CD14-positive monocyte (primary cell): ENCODE data around the gene MECR. TPM values are rescaled to one million over a fixed set of nuclear protein-coding genes. Genes with fewer than 3 reads are reported as not detected.
A peak's percentile ranks its signal among the peaks of the same experiment; 100 is the strongest.

ENCODE experiments used
- DNase-seq, 3 donors: peaks; one replicate each; pipeline ENCODE4 v3.0.0-alpha.2; 2011 to 2022
- H2AFZ ChIP-seq: 2 replicates; pipeline ENCODE4 v1.6.0; 2012; ENCODE audit warnings: mild to moderate bottlenecking, low read depth, low read length, inconsistent platforms; ENCODE audit not compliant: insufficient read depth, poor library complexity, severe bottlenecking
- H3K27ac ChIP-seq, 2 donors: 1 replicate in 1 of 2; 2 replicates in 1 of 2; pipeline ENCODE4 v1.5.1; 2012 to 2013; ENCODE audit warnings: low read length in 2 of 2, control low read depth in 1 of 2, inconsistent platforms in 1 of 2, low read depth in 1 of 2, mild to moderate bottlenecking in 1 of 2
- H3K27me3 ChIP-seq, 2 donors: one replicate each; pipeline versions ENCODE4 v1.6.0 to v1.6.1; 2011 to 2013; ENCODE audit warnings: low read length in 2 of 2; ENCODE audit not compliant: control insufficient read depth in 2 of 2, insufficient read depth in 2 of 2
- H3K36me3 ChIP-seq, 2 donors: replicated peaks in 1 of 2; 1 replicate in 1 of 2; 2 replicates in 1 of 2; pipeline versions ENCODE4 v1.5.1 to v1.6.1; 2012 to 2013; ENCODE audit warnings: low read length in 2 of 2, control low read depth in 1 of 2, inconsistent platforms in 1 of 2, mild to moderate bottlenecking in 1 of 2; ENCODE audit not compliant: insufficient read depth in 2 of 2, control insufficient read depth in 1 of 2
- H3K4me1 ChIP-seq, 2 donors: 1 replicate in 1 of 2; 2 replicates in 1 of 2; pipeline versions ENCODE4 v1.5.1 to v1.6.1; 2012 to 2013; ENCODE audit warnings: low read length in 2 of 2, control low read depth in 1 of 2, inconsistent platforms in 1 of 2, mild to moderate bottlenecking in 1 of 2, moderate library complexity in 1 of 2; ENCODE audit not compliant: insufficient read depth in 2 of 2, control insufficient read depth in 1 of 2
- H3K4me2 ChIP-seq: replicated peaks from 2 replicates; pipeline ENCODE3; 2012; ENCODE audit warnings: low read length, moderate library complexity, mild to moderate bottlenecking; ENCODE audit not compliant: poor library complexity, severe bottlenecking; ENCODE audit errors: extremely low read depth
- H3K4me3 ChIP-seq, 3 experiments: fragments of 200-600 bp in 1 of 3; sonication (generic) in 1 of 3; replicated peaks in 1 of 3; 1 replicate in 2 of 3; 2 replicates in 1 of 3; pipeline ENCODE4 v1.5.1; 2011 to 2013; ENCODE audit warnings: low read length in 3 of 3, mild to moderate bottlenecking in 3 of 3, control low read depth in 2 of 3, low read depth in 2 of 3, inconsistent platforms in 1 of 3, moderate library complexity in 1 of 3
- H3K79me2 ChIP-seq: 2 replicates; pipeline ENCODE4 v1.6.0; 2012; ENCODE audit warnings: mild to moderate bottlenecking, control low read depth, inconsistent platforms, low read length, moderate library complexity; ENCODE audit not compliant: insufficient read depth
- H3K9ac ChIP-seq: 2 replicates; pipeline ENCODE4 v1.6.0; 2017; ENCODE audit warnings: low read length, mild to moderate bottlenecking; ENCODE audit not compliant: insufficient read depth, poor library complexity, severe bottlenecking
- H3K9me3 ChIP-seq, 2 donors: replicated peaks in 1 of 2; 1 replicate in 1 of 2; 2 replicates in 1 of 2; pipeline versions ENCODE4 v1.5.1 to v1.6.1; 2012 to 2013; ENCODE audit warnings: low read length in 2 of 2, control low read depth in 1 of 2; ENCODE audit not compliant: control insufficient read depth in 1 of 2, insufficient read depth in 1 of 2
- H4K20me1 ChIP-seq: 2 replicates; pipeline ENCODE4 v1.6.0; 2012; ENCODE audit warnings: mild to moderate bottlenecking, low read length, control low read depth, moderate library complexity; ENCODE audit not compliant: insufficient read depth
- H3K27ac Mint-ChIP-seq, 7 donors: one replicate each; pipeline ENCODE4 v1.8.0; 2020; ENCODE audit warnings: mild to moderate bottlenecking in 7 of 7, mixed read lengths in 7 of 7, moderate library complexity in 6 of 7, inconsistent platforms in 2 of 7
- H3K27me3 Mint-ChIP-seq, 3 donors: one replicate each; pipeline ENCODE4 v1.8.0; 2021 to 2022; ENCODE audit warnings: low read depth in 3 of 3, mild to moderate bottlenecking in 3 of 3, mixed read lengths in 3 of 3, moderate library complexity in 3 of 3, inconsistent platforms in 1 of 3
- H3K36me3 Mint-ChIP-seq, 2 donors: one replicate each; pipeline ENCODE4 v1.8.0; 2020; ENCODE audit warnings: mixed read lengths in 2 of 2, inconsistent platforms in 1 of 2, mild to moderate bottlenecking in 1 of 2
- H3K4me1 Mint-ChIP-seq: one replicate; pipeline ENCODE4 v1.8.0; 2020; ENCODE audit warnings: mild to moderate bottlenecking, mixed read lengths
- H3K4me3 Mint-ChIP-seq, 2 donors: one replicate each; pipeline ENCODE4 v1.8.0; 2020; ENCODE audit warnings: mild to moderate bottlenecking in 2 of 2, mixed read lengths in 2 of 2, moderate library complexity in 1 of 2
- H3K9me3 Mint-ChIP-seq, 7 donors: one replicate each; pipeline ENCODE4 v1.8.0; 2020 to 2022; ENCODE audit warnings: mixed read lengths in 7 of 7, mild to moderate bottlenecking in 6 of 7, moderate library complexity in 6 of 7, inconsistent platforms in 2 of 7
- WGBS: methylation state at CpG from one replicate; pipeline ENCODE4 v1.1.5; 2013; ENCODE audit warnings: missing lambda C conversion rate; ENCODE audit not compliant: insufficient coverage; 5-methylcytosine and 5-hydroxymethylcytosine counted together
- intact Hi-C, 2 donors: fragments of 100-400 bp; cut with micrococcal nuclease; formaldehyde crosslinking; loops; one replicate each; pipeline versions ENCODE4 v1.15.0 to v1.15.1; 2023
- polyA plus RNA-seq, 3 donors: library from polyadenylated mRNA; depleted of rRNA in 1 of 3; unstranded in 2 of 3; stranded (reverse) in 1 of 3; fragments of 300-500 nt in 2 of 3; fragments of >200 nt in 1 of 3; fragmentation: Illumina TruSeq in 2 of 3; gene quantifications; 1 replicate in 2 of 3; 2 replicates in 1 of 3; pipeline ENCODE4 v1.2.3, GENCODE V29; 2012 to 2021
- TF ChIP-seq, protein P1 (sequence below): fragments of 200-600 bp; IDR thresholded peaks from one replicate; pipeline ENCODE4 v1.8.0; 2022; ENCODE audit warnings: antibody characterized with exemption, mild to moderate bottlenecking

The MECR gene
- polyA plus RNA-seq, 3 donors = 6.3 to 8.5 (median 7.5) TPM

DNA sequence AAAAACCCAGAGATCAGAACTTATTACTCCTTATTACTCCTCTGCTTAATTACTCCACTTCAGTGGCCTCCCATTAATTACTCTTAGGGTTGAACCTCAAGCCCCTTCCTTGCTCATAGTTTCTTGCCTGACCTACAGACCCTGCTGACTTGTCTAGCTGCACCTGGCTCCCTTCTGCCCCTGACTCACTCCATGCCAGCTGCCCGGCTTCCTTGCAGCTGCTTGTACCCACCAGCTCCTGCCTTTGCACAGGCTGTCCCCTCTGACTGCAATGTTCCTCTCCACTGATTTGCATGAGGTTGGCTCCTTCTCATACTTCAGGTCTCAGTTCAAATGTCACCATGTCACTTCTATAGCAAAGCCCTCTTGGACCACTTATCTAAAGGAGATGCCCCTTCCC lies 3.7 kb upstream of the MECR start:
- Histone ChIP-seq H3K4me3 (no peak overlapping the region), H3K9me3 (peaks cover 0 to 15% of the 10 kb centered on the region in 2 donors), H3K4me1 (peaks cover 36 to 42% of the 10 kb centered on the region in 2 donors), H4K20me1 (peaks cover 4% of the 10 kb centered on the region), H3K27me3 (peaks cover 22 to 46% of the 10 kb centered on the region in 2 donors), H3K9ac (no peak overlapping the region), H3K4me2 (no peak overlapping the region), H3K36me3 (no peaks in the 10 kb centered on the region), H3K79me2 (peaks cover 7% of the 10 kb centered on the region), H2AFZ (no peak overlapping the region), H3K27ac (no peak overlapping the region)
- peaks cover 42% of the 10 kb centered on the region for H3K4me1 Mint-ChIP-seq
- TF ChIP-seq, protein P1, sequence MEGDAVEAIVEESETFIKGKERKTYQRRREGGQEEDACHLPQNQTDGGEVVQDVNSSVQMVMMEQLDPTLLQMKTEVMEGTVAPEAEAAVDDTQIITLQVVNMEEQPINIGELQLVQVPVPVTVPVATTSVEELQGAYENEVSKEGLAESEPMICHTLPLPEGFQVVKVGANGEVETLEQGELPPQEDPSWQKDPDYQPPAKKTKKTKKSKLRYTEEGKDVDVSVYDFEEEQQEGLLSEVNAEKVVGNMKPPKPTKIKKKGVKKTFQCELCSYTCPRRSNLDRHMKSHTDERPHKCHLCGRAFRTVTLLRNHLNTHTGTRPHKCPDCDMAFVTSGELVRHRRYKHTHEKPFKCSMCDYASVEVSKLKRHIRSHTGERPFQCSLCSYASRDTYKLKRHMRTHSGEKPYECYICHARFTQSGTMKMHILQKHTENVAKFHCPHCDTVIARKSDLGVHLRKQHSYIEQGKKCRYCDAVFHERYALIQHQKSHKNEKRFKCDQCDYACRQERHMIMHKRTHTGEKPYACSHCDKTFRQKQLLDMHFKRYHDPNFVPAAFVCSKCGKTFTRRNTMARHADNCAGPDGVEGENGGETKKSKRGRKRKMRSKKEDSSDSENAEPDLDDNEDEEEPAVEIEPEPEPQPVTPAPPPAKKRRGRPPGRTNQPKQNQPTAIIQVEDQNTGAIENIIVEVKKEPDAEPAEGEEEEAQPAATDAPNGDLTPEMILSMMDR = no peak
- DNase-seq = no peak
- peaks cover 6 to 14% of the 10 kb centered on the region in 2 donors for H3K36me3 Mint-ChIP-seq
- H3K27ac Mint-ChIP-seq = no peak overlapping the region
- no peak overlapping the region for H3K4me3 Mint-ChIP-seq
- intact Hi-C loops = no loop called here
- peaks cover 0 to 19% (median 6%) of the 10 kb centered on the region in 7 donors for H3K9me3 Mint-ChIP-seq
- H3K27me3 Mint-ChIP-seq = peaks cover 42 to 51% (median 46%) of the 10 kb centered on the region in 3 donors
- WGBS = 100% methylated on average over 1 of the region's 1 CpG

DNA sequence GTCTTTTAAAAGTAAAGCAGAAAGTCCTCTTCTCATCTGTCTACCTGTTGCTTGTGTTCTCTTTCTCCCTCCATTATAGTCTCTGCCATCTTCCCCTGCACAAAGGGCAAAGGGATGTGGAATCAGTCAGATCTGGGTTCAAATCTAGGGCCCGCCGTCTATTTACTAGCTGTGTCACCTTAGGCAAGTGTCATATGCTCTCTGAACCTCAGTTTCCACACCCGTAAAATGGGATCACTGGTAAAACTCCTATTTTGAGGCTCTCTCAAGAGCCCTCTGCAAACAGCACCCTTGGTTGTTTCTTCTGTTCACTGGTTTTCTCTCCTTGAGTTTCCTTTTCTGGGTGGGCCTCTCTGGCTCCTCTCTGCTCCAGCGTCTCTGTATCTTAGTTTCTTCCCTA lies 3.0 kb upstream of the MECR start:
- H3K79me2 ChIP-seq = peaks cover 7% of the 10 kb centered on the region
- H3K9me3 ChIP-seq = peaks cover 0 to 10% of the 10 kb centered on the region in 2 donors
- peaks cover 32 to 37% of the 10 kb centered on the region in 2 donors for H3K4me1 ChIP-seq
- H3K27ac Mint-ChIP-seq = no peak overlapping the region
- H4K20me1 ChIP-seq = peaks cover 4% of the 10 kb centered on the region
- no peak overlapping the region for H3K27ac ChIP-seq
- no peak overlapping the region for H3K9ac ChIP-seq
- peaks cover 36% of the 10 kb centered on the region for H3K4me1 Mint-ChIP-seq
- no peak overlapping the region for H2AFZ ChIP-seq
- H3K4me3 ChIP-seq = no peak overlapping the region
- intact Hi-C loops = no loop called here
- H3K36me3 Mint-ChIP-seq = peaks cover 6 to 11% of the 10 kb centered on the region in 2 donors
- peaks cover 34 to 43% (median 38%) of the 10 kb centered on the region in 3 donors for H3K27me3 Mint-ChIP-seq
- H3K4me3 Mint-ChIP-seq = peak overlapping the region in 1 of 2 donors; percentile 28
- 97% methylated on average over 3 of the region's 4 CpGs for WGBS
- H3K27me3 ChIP-seq = peaks cover 14 to 38% of the 10 kb centered on the region in 2 donors
- no peaks in the 10 kb centered on the region for H3K36me3 ChIP-seq
- H3K9me3 Mint-ChIP-seq = peaks cover 0 to 15% (median 6%) of the 10 kb centered on the region in 7 donors
- no peak overlapping the region for H3K4me2 ChIP-seq
- DNase-seq = no peak
- TF ChIP-seq, protein P1 = no peak
